Ascending aorta (tissue), 2 donors: Measurements from ENCODE around the gene SCRN1. TPM values are rescaled to one million over a fixed set of nuclear protein-coding genes. Genes with fewer than 3 reads are reported as not detected.

Experiments
- DNase-seq, 2 donors: peaks; one replicate each; pipeline ENCODE4 v3.0.0-alpha.2; 2019; ENCODE audit warnings: low spot score in 2 of 2
- H3K27ac ChIP-seq, 2 donors: fragments of 200-600 bp; sonication (generic); one replicate each; pipeline ENCODE4 v1.5.1; 2016 to 2017; ENCODE audit warnings: mild to moderate bottlenecking in 1 of 2
- H3K27me3 ChIP-seq: fragments of 200-600 bp; sonication (generic); one replicate; pipeline ENCODE4 v1.5.1; 2017
- H3K36me3 ChIP-seq, 2 donors: fragments of 200-600 bp; sonication (generic); one replicate each; pipeline ENCODE4 v1.5.1; 2016
- H3K4me1 ChIP-seq, 2 donors: fragments of 200-600 bp; sonication (generic); one replicate each; pipeline ENCODE4 v1.5.1; 2016 to 2017; ENCODE audit warnings: mild to moderate bottlenecking in 1 of 2
- H3K4me3 ChIP-seq, 2 donors: fragments of 200-600 bp; sonication (generic); one replicate each; pipeline ENCODE4 v1.5.1; 2016 to 2017; ENCODE audit warnings: mild to moderate bottlenecking in 1 of 2
- H3K9me3 ChIP-seq, 2 donors: fragments of 200-600 bp; sonication (generic); one replicate each; pipeline ENCODE4 v1.5.1; 2016
- intact Hi-C: fragments of 100-400 bp; cut with DNase I; formaldehyde crosslinking; loops from one replicate; pipeline ENCODE4 v1.15.1; 2023
- total RNA-seq: library from RNA; depleted of rRNA; stranded (reverse); fragments of >200 nt; gene quantifications from one replicate; pipeline ENCODE4 v1.1.0, GENCODE V29; 2016
- TF ChIP-seq, protein P1 (sequence below), 3 experiments: fragments of 200-600 bp in 2 of 3; fragments of 450-650 bp in 1 of 3; sonication (generic) in 2 of 3; IDR thresholded peaks; one replicate each; pipeline ENCODE4 v1.5.1; 2016 to 2019; ENCODE audit warnings: antibody characterized with exemption in 3 of 3, mild to moderate bottlenecking in 1 of 3, moderate library complexity in 1 of 3

Gene SCRN1
- total RNA-seq, 1 donor from 2014 or later, result 31.0 TPM

DNA sequence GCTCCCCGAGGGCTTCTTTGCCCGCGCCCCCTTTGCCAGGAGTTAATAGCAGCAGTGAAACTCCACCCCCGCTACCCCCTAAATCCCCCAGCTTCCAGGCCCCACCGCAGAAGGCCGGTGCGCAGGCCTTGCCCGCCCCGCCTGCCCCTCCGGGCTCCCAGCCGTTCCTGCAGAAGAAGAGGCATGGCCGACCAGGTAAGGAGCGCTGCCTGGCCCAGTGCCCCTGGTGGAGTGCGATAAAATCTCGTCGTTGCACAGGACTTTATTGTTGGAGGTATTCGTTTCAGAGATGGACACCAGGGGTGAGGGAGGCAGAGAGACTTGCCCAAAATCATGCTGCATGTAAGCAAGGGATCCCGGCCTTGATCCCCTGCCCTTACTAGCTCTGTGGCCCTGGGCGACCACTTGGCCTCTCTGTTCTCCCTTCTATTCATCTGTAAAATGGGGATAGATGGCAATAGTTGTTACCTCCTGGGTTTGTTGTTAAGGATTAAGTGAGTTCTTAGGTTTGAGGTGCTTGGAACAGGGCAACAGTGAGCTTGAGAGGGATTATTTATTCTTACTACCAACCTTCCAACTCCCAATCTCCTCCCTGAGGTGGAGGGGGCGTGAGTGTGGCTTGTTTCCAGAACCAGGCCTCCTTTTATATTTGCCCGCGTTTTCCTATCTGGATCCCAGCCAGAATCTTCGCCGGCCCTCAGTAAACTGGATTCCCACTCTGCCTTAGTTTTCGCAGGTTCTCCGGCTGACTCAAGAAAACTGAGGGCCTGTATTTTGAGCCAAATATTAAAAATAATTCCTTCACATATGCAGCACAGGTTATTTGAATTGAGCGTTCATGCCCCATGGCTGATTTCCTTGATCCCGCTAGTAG, 105.0 kb downstream of the SCRN1 start:
- H3K9me3 ChIP-seq, result no peaks in the 10 kb centered on the region
- TF ChIP-seq, protein P1, sequence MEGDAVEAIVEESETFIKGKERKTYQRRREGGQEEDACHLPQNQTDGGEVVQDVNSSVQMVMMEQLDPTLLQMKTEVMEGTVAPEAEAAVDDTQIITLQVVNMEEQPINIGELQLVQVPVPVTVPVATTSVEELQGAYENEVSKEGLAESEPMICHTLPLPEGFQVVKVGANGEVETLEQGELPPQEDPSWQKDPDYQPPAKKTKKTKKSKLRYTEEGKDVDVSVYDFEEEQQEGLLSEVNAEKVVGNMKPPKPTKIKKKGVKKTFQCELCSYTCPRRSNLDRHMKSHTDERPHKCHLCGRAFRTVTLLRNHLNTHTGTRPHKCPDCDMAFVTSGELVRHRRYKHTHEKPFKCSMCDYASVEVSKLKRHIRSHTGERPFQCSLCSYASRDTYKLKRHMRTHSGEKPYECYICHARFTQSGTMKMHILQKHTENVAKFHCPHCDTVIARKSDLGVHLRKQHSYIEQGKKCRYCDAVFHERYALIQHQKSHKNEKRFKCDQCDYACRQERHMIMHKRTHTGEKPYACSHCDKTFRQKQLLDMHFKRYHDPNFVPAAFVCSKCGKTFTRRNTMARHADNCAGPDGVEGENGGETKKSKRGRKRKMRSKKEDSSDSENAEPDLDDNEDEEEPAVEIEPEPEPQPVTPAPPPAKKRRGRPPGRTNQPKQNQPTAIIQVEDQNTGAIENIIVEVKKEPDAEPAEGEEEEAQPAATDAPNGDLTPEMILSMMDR (IDR thresholded peaks at IDR 0.05), result no peak
- no peaks in the 10 kb centered on the region for H3K27me3 ChIP-seq
- no peak for DNase-seq
- no peaks in the 10 kb centered on the region for H3K36me3 ChIP-seq
- H3K4me1 ChIP-seq, result no peaks in the 10 kb centered on the region
- no peak overlapping the region for H3K27ac ChIP-seq
- intact Hi-C loops, result no loop called here
- peak overlapping the region; percentile 32 to 60 for H3K4me3 ChIP-seq

DNA sequence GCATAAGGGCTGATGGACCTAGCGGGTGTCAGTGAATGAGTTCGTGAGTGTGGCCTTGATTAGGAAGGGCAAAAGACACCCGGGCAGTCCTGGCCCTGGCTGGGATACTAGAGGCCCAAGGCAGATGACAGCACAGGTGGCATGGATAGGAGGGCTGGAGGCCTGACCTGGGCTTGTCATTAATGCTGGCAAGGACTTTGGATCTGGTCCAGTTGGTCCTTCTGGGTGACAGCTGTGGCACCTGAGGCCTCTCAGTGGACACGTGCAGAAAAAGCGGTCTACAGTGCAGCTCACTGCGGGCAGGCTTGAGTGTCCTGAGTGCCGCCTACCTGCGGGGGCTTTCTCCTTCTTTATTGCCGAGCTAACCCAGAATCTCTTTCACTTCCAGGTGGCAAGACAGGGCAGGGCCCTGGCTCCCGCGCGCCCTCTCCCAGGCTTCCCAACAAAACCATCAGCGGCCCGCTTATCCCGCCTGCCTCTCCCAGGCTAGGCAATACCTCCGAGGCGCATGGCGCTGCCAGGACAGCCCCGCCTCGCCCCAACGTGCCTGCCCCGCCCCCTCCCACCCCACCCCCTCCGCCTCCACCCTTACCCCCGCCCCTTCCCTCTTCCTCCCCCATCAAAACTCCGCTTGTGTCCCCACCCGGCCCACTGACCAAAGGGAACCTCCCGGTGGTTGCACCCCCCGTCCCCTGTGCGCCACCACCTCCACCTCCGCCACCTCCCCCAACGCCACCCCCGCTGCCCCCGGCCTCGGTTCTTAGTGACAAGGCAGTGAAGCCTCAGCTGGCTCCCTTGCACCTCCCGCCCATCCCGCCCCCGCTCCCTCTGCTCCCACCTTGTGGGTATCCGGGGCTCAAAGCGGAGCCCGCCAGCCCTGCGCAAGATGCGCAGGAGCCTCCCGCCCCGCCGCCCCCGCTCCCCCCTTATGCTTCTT, 105.9 kb downstream of the SCRN1 start:
- TF ChIP-seq, protein P1 (IDR thresholded peaks at IDR 0.05), result no peak
- no peak for DNase-seq
- Histone ChIP-seq H3K27ac (no peak overlapping the region), H3K9me3 (no peaks in the 10 kb centered on the region), H3K4me3 (peak overlapping the region; percentile 32 to 60), H3K4me1 (no peaks in the 10 kb centered on the region), H3K36me3 (no peaks in the 10 kb centered on the region), H3K27me3 (no peaks in the 10 kb centered on the region)
- intact Hi-C loops, result no loop called here

DNA sequence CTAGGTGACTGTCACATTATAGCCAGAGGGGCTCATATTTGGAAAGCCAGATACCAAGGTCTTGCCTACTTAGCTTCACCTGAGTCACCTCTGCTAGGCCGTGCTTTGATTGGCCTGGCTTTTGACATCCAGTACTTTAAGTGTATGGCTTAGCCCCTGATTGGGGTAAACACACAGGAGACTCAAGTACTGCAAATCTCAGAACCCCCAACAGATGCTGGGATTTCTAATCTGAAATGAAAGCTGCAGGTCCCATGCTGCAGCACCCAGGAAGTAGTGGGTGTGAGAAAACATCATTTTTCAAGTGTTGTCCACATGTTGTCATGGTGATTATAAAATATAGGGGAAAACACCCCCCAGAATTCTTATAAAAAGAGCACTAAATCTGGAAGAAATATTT, 107.1 kb downstream of the SCRN1 start:
- no peak for DNase-seq
- Histone ChIP-seq H3K27ac (no peak overlapping the region), H3K4me1 (no peaks in the 10 kb centered on the region), H3K36me3 (no peaks in the 10 kb centered on the region), H3K4me3 (no peak overlapping the region), H3K27me3 (no peaks in the 10 kb centered on the region), H3K9me3 (no peaks in the 10 kb centered on the region)
- TF ChIP-seq, protein P1 (IDR thresholded peaks at IDR 0.05), result no peak
- intact Hi-C loops, result no loop called here

- no peaks in the 10 kb centered on the region for H3K27me3 ChIP-seq
- H3K27ac ChIP-seq, result no peak overlapping the region
- H3K4me3 ChIP-seq, result no peak overlapping the region
- no peaks in the 10 kb centered on the region for H3K9me3 ChIP-seq
- H3K36me3 ChIP-seq, result no peaks in the 10 kb centered on the region
- intact Hi-C loops, result no loop called here
- DNase-seq, result no peak
- no peaks in the 10 kb centered on the region for H3K4me1 ChIP-seq
- TF ChIP-seq, protein P1 (IDR thresholded peaks at IDR 0.05), result no peak
Measured at GRCh38 chr7:29881724-29882123, 107.9 kb downstream of the SCRN1 start.

- no peak for DNase-seq
- intact Hi-C loops, result no loop called here
- H3K9me3 ChIP-seq, result no peaks in the 10 kb centered on the region
- TF ChIP-seq, protein P1 (IDR thresholded peaks at IDR 0.05), result no peak
- H3K27ac ChIP-seq, result no peak overlapping the region
- H3K27me3 ChIP-seq, result no peaks in the 10 kb centered on the region
- H3K4me3 ChIP-seq, result no peak overlapping the region
- no peaks in the 10 kb centered on the region for H3K36me3 ChIP-seq
- H3K4me1 ChIP-seq, result no peaks in the 10 kb centered on the region
Measured at GRCh38 chr7:29879609-29880008, 110.0 kb downstream of the SCRN1 start.
